Natural killer cell (primary cell): ENCODE data around the gene SPRYD3. TPM values are rescaled to one million over a fixed set of nuclear protein-coding genes. Genes with fewer than 3 reads are reported as not detected.

Experiments
- ATAC-seq, 3 donors: fragments of 150-1000 bp in 2 of 3; fragments of 200-7000 bp in 1 of 3; cut with Tn5 transposase; 1 replicate in 1 of 3; 2 replicates in 2 of 3; pipeline ENCODE4 v1.10.0; 2021; ENCODE audit warnings: mild to moderate bottlenecking in 2 of 3, moderate library complexity in 2 of 3
- DNase-seq, 2 donors: peaks; one replicate each; pipeline versions ENCODE4 v3.0.0 to v3.0.0-alpha.2; 2013 to 2021; ENCODE audit warnings: mixed read lengths in 1 of 2
- H3K27ac ChIP-seq: one replicate; pipeline ENCODE4 v1.5.1; 2013; ENCODE audit warnings: mild to moderate bottlenecking, low read length
- H3K27me3 ChIP-seq: one replicate; pipeline ENCODE4 v1.6.1; 2013; ENCODE audit warnings: low read length; ENCODE audit not compliant: control insufficient read depth, insufficient read depth
- H3K36me3 ChIP-seq: one replicate; pipeline ENCODE4 v1.6.1; 2013; ENCODE audit warnings: low read length; ENCODE audit not compliant: control insufficient read depth, insufficient read depth
- H3K4me1 ChIP-seq: one replicate; pipeline ENCODE4 v1.6.1; 2013; ENCODE audit warnings: low read length; ENCODE audit not compliant: control insufficient read depth, insufficient read depth
- H3K4me3 ChIP-seq: one replicate; pipeline ENCODE4 v1.5.1; 2013; ENCODE audit warnings: low read length
- H3K9me3 ChIP-seq: one replicate; pipeline ENCODE4 v1.6.1; 2013; ENCODE audit warnings: low read length; ENCODE audit not compliant: control insufficient read depth, insufficient read depth
- H3K27ac Mint-ChIP-seq, 2 donors: one replicate each; pipeline ENCODE4 v1.8.0; 2022; ENCODE audit warnings: mild to moderate bottlenecking in 2 of 2, mixed read lengths in 2 of 2, moderate library complexity in 1 of 2
- H3K27me3 Mint-ChIP-seq, 2 donors: one replicate each; pipeline ENCODE4 v1.8.0; 2022; ENCODE audit warnings: low read depth in 2 of 2, mixed read lengths in 2 of 2
- H3K36me3 Mint-ChIP-seq: one replicate; pipeline ENCODE4 v1.8.0; 2022; ENCODE audit warnings: mixed read lengths
- H3K4me1 Mint-ChIP-seq, 2 donors: one replicate each; pipeline ENCODE4 v1.8.0; 2022; ENCODE audit warnings: mixed read lengths in 2 of 2
- H3K4me3 Mint-ChIP-seq: one replicate; pipeline ENCODE4 v1.8.0; 2022; ENCODE audit warnings: mild to moderate bottlenecking, moderate library complexity, mixed read lengths
- H3K9me3 Mint-ChIP-seq, 2 donors: one replicate each; pipeline ENCODE4 v1.8.0; 2022; ENCODE audit warnings: mixed read lengths in 2 of 2
- WGBS: methylation state at CpG from one replicate; pipeline ENCODE4 v1.1.7; 2013; ENCODE audit warnings: missing lambda C conversion rate; ENCODE audit not compliant: insufficient coverage; 5-methylcytosine and 5-hydroxymethylcytosine counted together
- intact Hi-C: fragments of 100-400 bp; cut with micrococcal nuclease; formaldehyde crosslinking; loops from one replicate; pipeline ENCODE4 v1.14.2; 2022
- total RNA-seq, 4 donors: library from RNA; stranded (reverse); fragments of 120-200 nt in 1 of 4; gene quantifications; one replicate each; pipeline versions ENCODE4 v1.2.3 to v1.2.4, GENCODE V29; 2013 to 2022
- TF ChIP-seq, protein P1 (sequence below): fragments of 200-600 bp; IDR thresholded peaks from one replicate; pipeline ENCODE4 v1.8.0; 2022; ENCODE audit warnings: antibody characterized with exemption

SPRYD3 gene
- total RNA-seq, 3 donors from 2014 or later (not counting 1 experiment from before 2014, with no cell fraction given) = 32.6 to 48.0 (median 42.6) TPM

- 78% methylated on average over 20 of the region's 20 CpGs for WGBS
- peak within 1 kb of the TSS; percentile 4 for H3K4me3 Mint-ChIP-seq
- H3K27ac Mint-ChIP-seq = peak within 1 kb of the TSS in 1 of 2 donors; percentile 35
- intact Hi-C loops = loop anchor here (5.0 kb wide), 1 partner anchor 42 kb away; the partner anchor contains the start of gene EIF4B
- no peak within 1 kb of the TSS for H3K4me3 ChIP-seq
- peaks cover 0 to 2% of the 10 kb centered on the region in 2 donors for H3K27me3 Mint-ChIP-seq
- H3K9me3 ChIP-seq = no peaks in the 10 kb centered on the region
- H3K4me1 Mint-ChIP-seq = peaks cover 16 to 25% of the 10 kb centered on the region in 2 donors
- H3K9me3 Mint-ChIP-seq = no peaks in the 10 kb centered on the region
- H3K36me3 ChIP-seq = no peaks in the 10 kb centered on the region
- TF ChIP-seq, protein P1, sequence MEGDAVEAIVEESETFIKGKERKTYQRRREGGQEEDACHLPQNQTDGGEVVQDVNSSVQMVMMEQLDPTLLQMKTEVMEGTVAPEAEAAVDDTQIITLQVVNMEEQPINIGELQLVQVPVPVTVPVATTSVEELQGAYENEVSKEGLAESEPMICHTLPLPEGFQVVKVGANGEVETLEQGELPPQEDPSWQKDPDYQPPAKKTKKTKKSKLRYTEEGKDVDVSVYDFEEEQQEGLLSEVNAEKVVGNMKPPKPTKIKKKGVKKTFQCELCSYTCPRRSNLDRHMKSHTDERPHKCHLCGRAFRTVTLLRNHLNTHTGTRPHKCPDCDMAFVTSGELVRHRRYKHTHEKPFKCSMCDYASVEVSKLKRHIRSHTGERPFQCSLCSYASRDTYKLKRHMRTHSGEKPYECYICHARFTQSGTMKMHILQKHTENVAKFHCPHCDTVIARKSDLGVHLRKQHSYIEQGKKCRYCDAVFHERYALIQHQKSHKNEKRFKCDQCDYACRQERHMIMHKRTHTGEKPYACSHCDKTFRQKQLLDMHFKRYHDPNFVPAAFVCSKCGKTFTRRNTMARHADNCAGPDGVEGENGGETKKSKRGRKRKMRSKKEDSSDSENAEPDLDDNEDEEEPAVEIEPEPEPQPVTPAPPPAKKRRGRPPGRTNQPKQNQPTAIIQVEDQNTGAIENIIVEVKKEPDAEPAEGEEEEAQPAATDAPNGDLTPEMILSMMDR = no peak
- DNase-seq = no peak
- no peaks in the 10 kb centered on the region for H3K36me3 Mint-ChIP-seq
- ATAC-seq = no peak
- no peaks in the 10 kb centered on the region for H3K27me3 ChIP-seq
- no peak within 1 kb of the TSS for H3K27ac ChIP-seq
- H3K4me1 ChIP-seq = peaks cover 33% of the 10 kb centered on the region
These were observed 29.4 kb downstream of the SPRYD3 start, which contains the start of gene TNS2 for GRCh38 chr12:53049571-53050318. Gene TNS2 (plus strand): TSS chr12:53050065. CDS start chr12:53050186, 121 bp downstream.

DNA sequence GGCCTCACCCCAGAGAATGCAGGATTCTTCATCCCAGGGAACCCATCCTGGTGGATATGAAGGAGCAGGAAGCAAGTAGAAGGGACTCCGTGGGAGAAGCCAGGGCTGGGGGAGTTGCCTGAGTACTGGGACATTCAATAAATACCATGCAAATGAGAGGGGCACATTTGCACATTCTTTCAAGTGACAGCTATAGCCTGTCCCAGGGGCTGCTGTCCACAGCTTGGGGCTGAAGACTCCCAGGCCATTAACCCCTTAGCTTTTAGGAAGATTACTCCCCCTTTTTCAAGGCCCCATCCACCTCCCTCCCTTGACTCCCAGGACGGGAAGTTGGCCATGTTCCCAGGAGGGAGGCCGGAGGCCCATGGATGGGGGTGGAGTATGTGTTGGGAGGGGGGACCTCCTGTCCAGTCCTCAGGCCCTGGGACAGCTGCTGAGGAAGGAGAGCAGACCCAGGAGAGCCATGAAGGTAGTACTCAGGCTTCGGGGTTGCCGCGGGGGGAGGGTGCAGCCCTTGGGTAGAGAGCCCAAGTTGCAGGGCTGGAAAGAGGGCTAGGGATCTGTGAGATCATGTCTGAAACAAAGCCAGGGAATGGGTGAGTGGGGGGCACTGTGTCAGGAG lies 30.3 kb downstream of the SPRYD3 start:
- TF ChIP-seq, protein P1 = no peak
- H3K27ac ChIP-seq = no peak overlapping the region
- DNase-seq (no peak), ATAC-seq (no peak)
- H3K4me1 ChIP-seq = peaks cover 25% of the 10 kb centered on the region
- H3K4me3 Mint-ChIP-seq = peak overlapping the region; percentile 4
- peaks cover 12 to 22% of the 10 kb centered on the region in 2 donors for H3K4me1 Mint-ChIP-seq
- H3K36me3 Mint-ChIP-seq = no peaks in the 10 kb centered on the region
- WGBS = 91% methylated on average over 5 of the region's 6 CpGs
- H3K27me3 ChIP-seq = no peaks in the 10 kb centered on the region
- no peak overlapping the region for H3K4me3 ChIP-seq
- H3K27me3 Mint-ChIP-seq = peaks cover 0 to 4% of the 10 kb centered on the region in 2 donors
- no peaks in the 10 kb centered on the region for H3K9me3 ChIP-seq
- no peaks in the 10 kb centered on the region for H3K9me3 Mint-ChIP-seq
- no peaks in the 10 kb centered on the region for H3K36me3 ChIP-seq
- no peak overlapping the region for H3K27ac Mint-ChIP-seq
- intact Hi-C loops = loop anchor here (5.0 kb wide), 1 partner anchor 42 kb away; the partner anchor contains the start of gene EIF4B

DNA sequence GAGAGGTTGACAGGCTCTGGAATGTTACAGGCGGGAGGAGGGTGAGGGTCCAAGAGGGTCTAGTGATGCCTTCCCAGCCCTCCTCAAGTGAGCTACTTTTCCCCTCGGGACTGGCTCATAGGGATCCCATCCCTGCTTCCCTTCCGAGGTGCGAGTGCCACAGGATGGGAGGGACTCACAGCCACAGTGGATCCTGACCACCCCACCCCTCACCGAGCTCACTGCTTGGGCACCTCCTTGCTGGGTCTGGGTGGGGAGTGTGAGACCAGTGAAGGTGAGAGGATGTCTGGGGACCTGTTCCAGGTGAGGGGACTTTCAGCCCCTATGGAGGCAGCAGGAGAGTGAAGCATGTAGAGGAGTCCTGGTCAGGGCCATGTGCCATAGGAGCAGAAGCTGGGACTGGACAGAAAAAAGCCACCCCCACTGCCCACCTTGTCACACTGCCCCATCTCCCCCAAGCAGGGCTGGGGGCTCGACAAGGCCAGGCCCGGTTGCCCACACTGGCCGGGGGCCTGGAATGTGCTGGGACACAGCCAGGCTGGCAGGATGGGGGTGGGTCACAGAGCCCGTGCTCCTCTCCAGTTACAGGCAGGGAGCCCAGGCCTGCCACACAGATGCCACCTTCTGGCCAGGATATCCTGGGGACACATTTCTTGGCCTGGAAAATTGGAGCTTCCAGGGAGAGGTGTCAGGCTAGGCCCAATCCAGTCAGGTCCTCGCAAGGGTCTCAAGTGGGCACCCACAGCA lies 31.0 kb downstream of the SPRYD3 start:
- DNase-seq = no peak
- Mint-ChIP-seq H3K4me1 (peaks cover 9 to 17% of the 10 kb centered on the region in 2 donors), H3K27ac (peak overlapping the region in 1 of 2 donors; percentile 70), H3K4me3 (peak overlapping the region; percentile 74), H3K9me3 (no peaks in the 10 kb centered on the region), H3K27me3 (peaks cover 0 to 4% of the 10 kb centered on the region in 2 donors), H3K36me3 (no peaks in the 10 kb centered on the region)
- Histone ChIP-seq H3K36me3 (no peaks in the 10 kb centered on the region), H3K27me3 (no peaks in the 10 kb centered on the region), H3K4me3 (peak overlapping the region; percentile 28), H3K4me1 (peaks cover 18% of the 10 kb centered on the region), H3K27ac (peak overlapping the region; percentile 66), H3K9me3 (no peaks in the 10 kb centered on the region)
- 94% methylated on average over 10 of the region's 10 CpGs for WGBS
- TF ChIP-seq, protein P1 = no peak
- no peak for ATAC-seq
- intact Hi-C loops = loop anchor here (5.0 kb wide), 1 partner anchor 41 kb away; the partner anchor contains the start of gene EIF4B
